SW480 (cell line): ENCODE measurements around the gene GGNBP2.

Experiments
- DNase-seq: peaks from one replicate; pipeline ENCODE4 v3.0.0-alpha.2; 2016; ENCODE audit warnings: low spot score

Gene GGNBP2

GRCh38 chr17:36550491-36551417 lies 6.0 kb downstream of the GGNBP2 start:
- DNase-seq = no peak

DNA sequence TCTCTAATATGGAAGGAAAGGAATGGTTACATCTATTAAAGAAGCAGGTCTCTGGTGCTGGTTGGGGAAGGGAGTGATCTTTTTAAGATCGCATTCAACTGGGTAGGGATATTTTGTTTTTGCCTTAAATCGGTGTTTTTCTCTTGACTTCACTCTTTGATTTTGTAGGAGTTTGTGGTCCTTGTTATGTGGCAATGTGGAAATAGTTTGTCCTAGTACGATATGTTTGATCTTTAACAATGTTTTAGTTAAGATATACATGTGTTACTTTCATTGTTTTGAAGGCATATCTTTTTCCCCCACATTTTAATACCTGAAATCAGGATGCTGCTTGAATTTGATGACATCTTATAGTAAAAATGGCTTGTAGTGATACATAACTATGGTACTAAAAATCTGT lies 8.7 kb downstream of the GGNBP2 start:
- DNase-seq = no peak

DNA sequence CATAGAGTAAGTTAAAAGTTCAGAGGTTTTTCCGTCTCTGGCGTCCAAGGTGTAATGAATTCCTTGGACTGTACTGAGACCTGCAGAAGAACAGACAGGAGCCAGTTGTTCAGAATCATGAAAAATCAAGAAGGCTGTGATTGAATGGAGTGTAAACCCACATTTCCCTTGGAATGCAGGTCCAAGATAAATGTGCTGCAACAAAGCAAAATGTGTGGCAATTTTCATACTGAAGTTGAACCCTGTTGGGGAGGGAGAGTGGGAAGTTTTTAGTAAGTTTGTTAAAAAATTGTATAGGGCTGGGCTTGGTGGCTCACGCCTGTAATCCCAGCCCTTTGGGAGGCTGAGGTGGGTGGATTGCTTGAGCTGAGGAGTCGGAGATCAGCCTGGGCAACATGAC lies 21.4 kb downstream of the GGNBP2 start:
- DNase-seq = no peak

DNA sequence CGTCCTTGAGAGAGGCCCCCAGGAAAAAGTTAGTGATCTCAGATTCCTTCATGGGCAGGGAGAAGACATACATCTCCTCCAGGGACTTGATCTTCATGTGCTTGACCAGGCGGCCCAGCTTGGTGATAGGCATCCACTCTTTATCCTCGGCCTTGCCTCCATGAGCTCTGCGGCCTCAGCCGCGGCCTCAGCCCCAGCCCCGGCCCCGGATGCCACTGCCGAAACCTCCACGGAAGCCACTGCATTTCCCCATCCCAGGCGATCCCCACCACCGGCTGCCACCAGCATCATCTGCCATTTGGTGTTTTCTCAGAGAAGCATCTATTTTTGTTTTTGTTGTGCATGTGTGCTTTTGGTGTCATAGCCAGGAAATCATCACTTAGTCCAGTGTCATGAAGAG lies 30.3 kb downstream of the GGNBP2 start:
- no peak for DNase-seq

- no peak for DNase-seq
These were observed 32.1 kb downstream of the GGNBP2 start for GRCh38 chr17:36576793-36577192.

GRCh38 chr17:36578671-36579070 lies 34.0 kb downstream of the GGNBP2 start:
- no peak for DNase-seq

DNA sequence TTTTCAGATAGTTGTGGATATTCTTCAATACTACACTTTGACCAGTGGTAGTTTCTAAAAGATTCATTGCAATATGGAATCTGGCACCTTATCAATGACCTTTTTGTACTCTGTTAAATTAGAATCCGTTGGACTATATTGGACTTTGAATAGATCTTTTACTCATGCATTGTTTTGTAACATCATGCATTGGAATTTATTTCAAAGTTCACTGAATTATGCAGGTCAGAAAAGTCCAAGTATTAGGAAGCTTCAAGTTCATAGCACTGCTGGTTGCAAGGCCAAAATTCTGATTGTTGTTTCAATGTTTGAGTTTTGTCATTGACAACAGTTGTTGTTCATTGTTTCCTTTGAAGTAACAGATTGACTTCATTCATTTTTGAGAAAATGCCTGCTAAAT lies 39.1 kb downstream of the GGNBP2 start:
- no peak for DNase-seq

DNA sequence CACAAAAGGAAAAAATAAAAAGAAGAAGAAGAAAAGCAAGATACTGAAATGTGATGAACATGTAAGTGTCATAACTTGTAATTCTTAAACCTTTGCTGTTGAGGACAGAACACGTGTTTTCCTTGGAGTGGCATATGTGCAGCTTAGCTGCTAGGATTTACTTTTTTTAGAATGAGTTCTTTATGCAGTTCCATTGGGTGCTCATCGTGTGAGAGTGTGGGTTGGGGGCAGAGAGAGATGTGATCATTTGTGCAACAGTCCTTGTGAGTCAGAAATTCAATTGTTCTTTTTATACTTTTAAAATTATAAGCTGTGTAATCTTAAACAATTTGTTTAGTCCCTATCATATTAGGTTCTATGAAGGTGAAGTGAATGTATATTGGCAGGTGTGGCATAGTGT lies 41.4 kb downstream of the GGNBP2 start:
- DNase-seq = no peak

DNA sequence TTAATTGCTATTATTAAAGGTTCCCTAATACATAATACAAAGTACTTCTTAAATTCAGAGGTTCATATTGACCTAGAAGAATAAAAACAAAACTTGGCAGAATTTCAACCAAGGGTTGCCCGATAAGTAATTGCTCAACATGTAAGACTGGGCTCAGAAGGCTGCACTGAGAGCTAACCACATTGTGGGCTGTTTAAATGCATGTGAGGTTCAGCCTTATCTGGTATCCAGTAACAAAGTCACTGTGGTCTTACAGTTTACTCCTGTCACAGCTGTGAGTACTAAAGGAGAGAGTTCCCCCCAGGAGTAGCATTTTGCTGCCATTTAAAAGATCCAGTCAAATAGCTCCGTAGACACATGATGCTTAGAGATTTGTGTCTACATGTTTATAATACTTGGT lies 45.4 kb downstream of the GGNBP2 start:
- DNase-seq = no peak

DNA sequence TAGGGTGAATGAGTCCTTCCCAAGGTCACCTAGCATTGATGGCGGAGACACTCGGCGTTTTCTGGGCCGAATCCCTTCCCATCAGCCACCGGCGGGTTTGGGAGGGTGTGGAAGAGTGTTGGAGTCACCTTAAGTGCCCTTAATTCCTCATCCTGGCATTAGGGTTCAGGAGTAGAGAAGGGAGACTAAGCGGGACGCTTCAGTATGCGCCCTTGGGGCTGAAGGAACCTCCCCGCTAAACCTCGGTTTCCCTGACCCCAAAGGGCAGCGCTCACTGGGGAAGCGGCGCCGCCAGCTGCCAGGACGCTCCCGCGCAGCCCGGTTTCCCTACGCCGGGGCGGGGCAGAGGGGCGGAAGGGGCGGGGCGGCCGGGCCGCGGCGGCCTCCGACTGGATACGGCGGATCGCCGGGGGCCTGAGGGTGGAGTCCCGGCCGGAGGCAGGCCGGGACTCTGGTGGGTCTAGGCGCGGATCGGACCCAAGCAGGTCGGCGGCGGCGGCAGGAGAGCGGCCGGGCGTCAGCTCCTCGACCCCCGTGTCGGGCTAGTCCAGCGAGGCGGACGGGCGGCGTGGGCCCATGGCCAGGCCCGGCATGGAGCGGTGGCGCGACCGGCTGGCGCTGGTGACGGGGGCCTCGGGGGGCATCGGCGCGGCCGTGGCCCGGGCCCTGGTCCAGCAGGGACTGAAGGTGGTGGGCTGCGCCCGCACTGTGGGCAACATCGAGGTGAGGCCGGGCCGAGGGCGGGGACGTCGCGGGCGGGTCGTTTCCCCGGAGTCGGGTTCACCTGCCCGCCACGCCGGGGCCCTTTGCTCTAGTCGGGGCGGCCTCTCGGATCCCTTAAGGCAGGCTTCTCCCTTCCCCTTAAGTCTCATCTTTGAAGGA lies 47.0 kb downstream of the GGNBP2 start, which contains the start of gene DHRS11:
Gene DHRS11 (plus strand): TSS at position 446 of the 882 bp plus-strand sequence. CDS start 131 bp downstream, at position 577.
- DNase-seq = peak; percentile 73

GRCh38 chr17:36592316-36592715 lies 47.6 kb downstream of the GGNBP2 start:
- peak; percentile 43 for DNase-seq

DNA sequence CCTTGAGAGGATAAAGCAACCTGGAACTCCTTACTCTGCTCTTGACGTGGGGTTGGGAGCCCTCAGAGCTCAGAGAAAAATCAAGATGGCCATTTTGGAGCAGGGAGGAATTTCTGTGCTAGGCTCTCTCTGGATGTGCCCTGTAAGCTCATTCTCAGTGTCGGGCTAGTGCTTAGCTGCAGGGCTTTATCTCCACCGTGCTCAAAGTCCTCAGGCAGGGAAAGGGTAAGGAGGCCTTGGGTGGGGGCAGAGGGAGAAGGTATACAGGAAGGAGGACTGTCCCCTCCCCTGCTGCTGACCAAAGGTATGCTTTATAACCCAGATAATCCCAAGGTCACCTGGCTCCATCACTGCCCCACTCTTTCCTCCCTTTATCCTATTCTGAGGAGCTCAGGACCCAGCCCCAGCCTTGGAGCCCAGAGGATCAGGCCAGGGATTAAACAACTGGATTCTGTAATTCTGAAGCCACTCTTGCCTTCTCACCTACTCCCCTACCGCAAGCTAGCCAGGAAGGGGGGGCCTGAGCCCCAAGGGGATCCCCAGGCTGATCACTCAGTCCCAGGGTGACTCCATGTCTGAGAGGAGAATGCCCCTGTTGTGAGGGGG lies 48.1 kb downstream of the GGNBP2 start:
- peak; percentile 10 for DNase-seq

DNA sequence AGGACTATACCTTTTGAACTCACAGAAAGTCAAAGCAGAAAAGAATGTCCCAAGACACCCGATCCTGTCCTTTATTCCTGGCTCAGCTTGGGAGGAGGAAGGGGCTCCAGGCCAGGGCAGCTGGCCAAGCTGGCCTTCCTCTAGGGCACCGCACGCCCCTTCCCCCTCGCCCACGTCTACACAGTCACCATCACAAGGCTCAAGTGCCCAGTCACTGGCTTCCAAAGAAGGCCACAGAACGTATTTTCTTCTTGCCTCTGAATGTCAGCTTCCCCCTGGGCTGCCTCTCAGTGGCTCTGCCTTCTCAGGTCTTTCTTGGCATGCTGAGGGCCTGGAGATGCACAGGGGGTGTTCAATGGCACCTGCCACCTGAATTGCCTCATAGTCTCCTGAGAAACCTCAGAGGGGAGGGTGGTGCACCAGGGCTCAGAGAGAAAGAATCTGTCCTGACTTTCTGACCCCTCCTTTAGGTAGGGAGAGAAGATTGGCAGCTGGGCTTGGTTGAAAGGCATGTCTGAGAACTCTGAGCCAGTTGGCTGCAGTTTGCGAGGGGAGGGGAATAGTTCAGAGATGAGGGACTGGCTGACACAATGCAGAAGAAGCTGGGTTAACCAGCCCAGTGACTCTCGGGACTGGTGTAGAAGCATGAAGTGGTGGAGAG lies 49.1 kb downstream of the GGNBP2 start:
- DNase-seq = no peak

DNA sequence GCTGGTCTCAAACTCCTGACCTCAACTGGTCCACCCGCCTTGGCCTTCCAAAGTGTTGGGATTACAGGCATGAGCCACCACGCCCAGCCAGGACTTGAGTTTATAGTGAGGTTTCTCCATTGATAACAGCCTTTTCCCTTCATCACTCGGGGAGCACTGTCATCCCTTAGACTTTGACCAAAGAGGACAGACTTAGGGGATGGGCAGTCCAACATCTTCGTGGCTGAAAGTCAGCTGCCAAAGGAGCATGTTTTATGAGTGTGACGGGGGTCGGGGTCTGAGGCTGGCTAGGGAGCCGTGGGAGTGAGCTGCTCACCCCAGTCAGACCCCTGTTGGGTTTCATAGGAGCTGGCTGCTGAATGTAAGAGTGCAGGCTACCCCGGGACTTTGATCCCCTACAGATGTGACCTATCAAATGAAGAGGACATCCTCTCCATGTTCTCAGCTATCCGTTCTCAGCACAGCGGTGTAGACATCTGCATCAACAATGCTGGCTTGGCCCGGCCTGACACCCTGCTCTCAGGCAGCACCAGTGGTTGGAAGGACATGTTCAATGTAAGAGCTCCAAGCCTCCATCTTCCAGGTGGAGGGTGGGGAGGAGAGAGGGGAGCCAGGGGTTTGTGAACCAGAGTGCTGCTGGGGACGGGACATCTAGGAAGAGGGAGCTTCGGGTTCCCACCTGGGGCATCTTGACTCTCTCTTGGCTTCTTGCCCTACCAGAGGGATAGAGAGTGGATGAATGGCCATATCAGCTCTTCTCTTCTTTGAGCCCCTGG lies 50.1 kb downstream of the GGNBP2 start:
- no peak for DNase-seq

DNA sequence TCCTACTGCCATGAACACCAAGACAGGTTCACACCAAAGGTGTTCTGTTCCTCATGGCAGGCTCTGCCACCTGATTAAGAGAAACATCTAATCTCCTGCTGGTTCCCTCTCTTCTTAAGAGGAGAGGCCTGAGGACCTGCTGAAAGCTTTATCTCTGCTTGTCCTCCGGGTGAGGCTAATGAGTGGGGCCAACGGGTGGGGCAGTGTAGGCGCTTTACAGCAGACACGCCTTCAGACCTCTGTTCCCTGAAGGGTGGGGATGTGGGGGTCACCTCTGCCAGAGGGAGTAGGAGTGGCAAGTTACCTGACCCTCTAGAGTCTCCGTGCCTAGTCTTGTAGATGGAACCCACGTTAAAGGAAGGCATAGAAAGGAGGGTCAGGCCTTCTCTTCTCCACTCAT lies 52.5 kb downstream of the GGNBP2 start:
- DNase-seq = no peak

DNA sequence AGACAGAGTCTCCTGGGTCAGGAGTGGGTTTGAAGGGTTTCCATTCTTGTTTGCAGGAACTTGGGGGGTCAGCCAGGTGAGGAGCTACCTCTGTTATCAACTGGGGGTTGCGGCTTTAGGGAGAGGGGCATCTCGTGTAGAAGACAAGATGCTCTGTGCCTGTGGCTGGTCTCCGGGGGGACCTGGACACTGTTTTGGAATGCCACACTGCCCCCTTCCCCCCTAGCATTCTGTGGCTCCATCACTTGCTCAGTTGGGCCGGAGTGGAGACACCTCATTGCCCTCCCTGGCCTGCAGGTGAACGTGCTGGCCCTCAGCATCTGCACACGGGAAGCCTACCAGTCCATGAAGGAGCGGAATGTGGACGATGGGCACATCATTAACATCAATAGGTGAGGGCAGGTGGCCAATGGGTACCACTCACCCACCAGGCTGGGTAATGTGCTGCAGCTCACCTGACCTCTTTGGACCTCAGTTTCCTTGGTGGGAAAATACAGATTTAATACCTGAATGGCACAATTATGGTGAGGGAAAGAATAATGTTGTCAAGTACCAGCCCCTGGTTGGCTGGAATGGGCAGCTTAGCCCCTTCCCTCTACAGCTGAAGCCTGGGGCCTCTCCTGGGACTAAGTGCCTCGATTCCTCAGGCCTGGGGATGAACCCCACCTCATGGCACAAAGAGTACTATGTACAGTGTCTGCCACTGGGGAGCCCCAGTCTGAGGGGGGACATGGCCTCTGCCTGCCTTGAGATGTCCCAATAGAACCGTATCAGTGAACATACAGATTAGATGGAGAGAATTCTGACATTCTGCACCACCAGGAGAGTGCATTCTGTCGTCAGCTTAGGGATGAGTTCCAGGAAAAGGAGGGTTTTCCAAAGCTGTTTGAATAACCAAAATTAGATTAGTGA lies 53.4 kb downstream of the GGNBP2 start:
- no peak for DNase-seq

GRCh38 chr17:36598951-36599401 lies 54.3 kb downstream of the GGNBP2 start:
- no peak for DNase-seq

DNA sequence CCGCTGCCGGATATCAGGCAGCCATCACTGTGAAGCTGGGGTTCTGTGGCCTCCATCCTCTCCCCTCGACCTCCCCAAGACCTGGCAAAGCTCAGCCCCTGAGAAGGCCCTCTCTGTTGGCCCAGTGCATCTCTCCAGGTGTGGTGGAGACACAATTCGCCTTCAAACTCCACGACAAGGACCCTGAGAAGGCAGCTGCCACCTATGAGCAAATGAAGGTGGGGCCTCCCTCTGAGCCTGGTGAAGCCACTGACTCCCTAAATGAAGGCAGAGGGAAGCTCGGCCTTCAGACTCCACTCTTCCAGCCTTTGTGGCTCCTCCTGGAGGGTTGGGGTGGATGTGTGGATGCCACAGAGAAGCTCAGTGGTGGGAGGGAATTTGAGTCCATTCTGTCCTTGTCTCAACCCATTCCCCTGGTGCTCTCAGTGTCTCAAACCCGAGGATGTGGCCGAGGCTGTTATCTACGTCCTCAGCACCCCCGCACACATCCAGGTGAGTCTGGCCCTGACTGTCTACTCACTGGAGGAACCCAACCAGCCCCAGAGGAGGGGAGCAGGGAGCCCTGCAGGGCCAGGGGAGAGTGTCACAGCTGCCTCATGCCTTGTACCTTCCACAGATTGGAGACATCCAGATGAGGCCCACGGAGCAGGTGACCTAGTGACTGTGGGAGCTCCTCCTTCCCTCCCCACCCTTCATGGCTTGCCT lies 55.0 kb downstream of the GGNBP2 start:
- DNase-seq = no peak

DNA sequence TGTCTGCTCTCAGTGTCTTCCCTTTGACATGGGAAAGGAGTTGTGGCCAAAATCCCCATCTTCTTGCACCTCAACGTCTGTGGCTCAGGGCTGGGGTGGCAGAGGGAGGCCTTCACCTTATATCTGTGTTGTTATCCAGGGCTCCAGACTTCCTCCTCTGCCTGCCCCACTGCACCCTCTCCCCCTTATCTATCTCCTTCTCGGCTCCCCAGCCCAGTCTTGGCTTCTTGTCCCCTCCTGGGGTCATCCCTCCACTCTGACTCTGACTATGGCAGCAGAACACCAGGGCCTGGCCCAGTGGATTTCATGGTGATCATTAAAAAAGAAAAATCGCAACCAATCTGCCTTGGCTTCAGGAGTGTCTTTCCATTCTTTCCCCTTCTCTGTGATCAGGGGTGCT lies 55.7 kb downstream of the GGNBP2 start:
- no peak for DNase-seq
